HL-60 (cell line): ENCODE measurements around the gene CAMK1D.

Source experiments
- DNase-seq, 2 experiments: peaks; one replicate each; pipeline ENCODE4 v3.0.0-alpha.2; 2010 to 2020; ENCODE audit warnings: low read depth in 1 of 2, low spot score in 1 of 2
- H3K27ac ChIP-seq: fragments of 250-450 bp; sonication (Bioruptor Pico); replicated peaks from 2 replicates; pipeline ENCODE4 v1.5.1; 2020; ENCODE audit warnings: mild to moderate bottlenecking, moderate library complexity
- H3K27me3 ChIP-seq: fragments of 250-450 bp; sonication (Bioruptor Pico); 2 replicates; pipeline ENCODE4 v1.5.1; 2021; ENCODE audit warnings: mild to moderate bottlenecking, moderate library complexity; ENCODE audit not compliant: insufficient read depth, poor library complexity, severe bottlenecking
- H3K4me3 ChIP-seq: replicated peaks from 2 replicates; pipeline ENCODE4 v1.5.1; 2011; ENCODE audit warnings: mild to moderate bottlenecking, control low read depth, low read length; ENCODE audit not compliant: insufficient read depth
- CTCF ChIP-seq: IDR thresholded peaks from one replicate; pipeline ENCODE4 v1.5.1; 2011; ENCODE audit warnings: low read length, control low read depth, inconsistent platforms; ENCODE audit not compliant: insufficient read depth
- GABPA ChIP-seq: IDR thresholded peaks from 2 replicates; pipeline ENCODE4 v1.6.1; 2012; ENCODE audit warnings: low read depth
- POLR2AphosphoS5 ChIP-seq: IDR thresholded peaks from 2 replicates; pipeline ENCODE4 v1.6.1; 2012; ENCODE audit warnings: low read depth
- REST ChIP-seq: IDR thresholded peaks from 2 replicates; pipeline ENCODE4 v1.6.1; 2012; ENCODE audit warnings: low read depth; ENCODE audit not compliant: insufficient replicate concordance
- SPI1 ChIP-seq: IDR thresholded peaks from 2 replicates; pipeline ENCODE4 v1.6.1; 2012; ENCODE audit warnings: low read depth, mild to moderate bottlenecking, borderline replicate concordance

Gene CAMK1D

GRCh38 chr10:12409613-12410012 is 60.3 kb downstream of the CAMK1D start:
- H3K27me3 ChIP-seq: no peaks in the 10 kb centered on the region
- DNase-seq: no peak
- no peak overlapping the region for H3K4me3 ChIP-seq
- H3K27ac ChIP-seq: no peak overlapping the region
- TF ChIP-seq SPI1 (no peak), REST (no peak), CTCF (no peak), POLR2AphosphoS5 (no peak), GABPA (no peak)

GRCh38 chr10:12412666-12413368 is 63.5 kb downstream of the CAMK1D start:
- Histone ChIP-seq H3K4me3 (no peak overlapping the region), H3K27me3 (no peaks in the 10 kb centered on the region), H3K27ac (no peak overlapping the region)
- TF ChIP-seq REST (no peak), POLR2AphosphoS5 (no peak), GABPA (no peak), CTCF (no peak), SPI1 (no peak)
- no peak for DNase-seq

GRCh38 chr10:12413369-12413711 is 64.0 kb downstream of the CAMK1D start:
- DNase-seq: no peak
- H3K27ac ChIP-seq: no peak overlapping the region
- TF ChIP-seq REST (no peak), SPI1 (no peak), GABPA (no peak), POLR2AphosphoS5 (no peak), CTCF (no peak)

More at GRCh38 chr10:12413369-12413711, 64.0 kb downstream of the CAMK1D start:
- Histone ChIP-seq H3K27me3 (no peaks in the 10 kb centered on the region), H3K4me3 (no peak overlapping the region)
